EH (cell line): ENCODE measurements around the gene SAYSD1.

ENCODE experiments used
- DNase-seq: peaks from one replicate; pipeline ENCODE4 v3.0.0-alpha.2; 2015; ENCODE audit warnings: low read depth

SAYSD1 gene

DNA sequence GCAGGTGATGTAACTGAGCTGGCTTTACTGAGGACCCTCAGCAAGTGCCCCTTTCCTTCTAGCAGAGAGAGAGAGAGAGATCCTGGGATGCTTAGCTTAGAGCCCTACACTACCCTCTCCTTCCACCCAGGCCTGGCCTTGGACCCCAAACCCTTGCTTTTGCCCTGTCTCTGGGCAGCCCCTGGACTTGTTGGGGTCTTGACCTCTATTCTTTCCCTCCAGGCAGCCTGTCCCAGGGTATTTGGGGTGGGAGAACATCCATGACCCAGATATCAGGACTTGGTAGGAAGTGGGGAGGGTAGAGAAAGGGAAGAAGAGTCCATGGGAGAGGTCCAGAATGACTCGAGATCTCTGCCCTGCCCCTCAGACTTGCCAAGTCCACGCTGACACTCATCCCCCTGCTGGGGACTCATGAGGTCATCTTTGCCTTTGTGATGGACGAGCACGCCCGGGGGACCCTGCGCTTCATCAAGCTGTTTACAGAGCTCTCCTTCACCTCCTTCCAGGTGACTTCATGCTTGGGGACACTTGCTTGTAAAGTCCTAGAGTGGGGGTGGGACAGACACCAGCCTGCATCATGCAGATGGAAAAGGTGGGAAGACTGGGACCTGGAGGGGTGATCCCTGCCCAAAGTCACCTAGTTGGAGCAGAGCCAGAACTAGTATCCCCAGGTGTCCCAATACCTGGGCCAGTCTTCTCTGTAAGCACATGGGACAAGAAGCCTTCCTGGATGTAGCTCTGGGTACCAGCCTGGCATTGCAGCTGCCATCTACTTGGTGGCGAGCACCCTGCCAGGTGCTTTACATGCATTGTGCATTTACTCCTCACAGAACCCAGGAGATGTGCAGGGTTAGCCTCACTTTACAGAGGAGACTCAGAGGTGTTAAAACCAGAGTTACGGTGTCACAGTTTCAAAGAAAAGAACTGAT lies 35.5 kb downstream of the SAYSD1 start:
- DNase-seq, result no peak

DNA sequence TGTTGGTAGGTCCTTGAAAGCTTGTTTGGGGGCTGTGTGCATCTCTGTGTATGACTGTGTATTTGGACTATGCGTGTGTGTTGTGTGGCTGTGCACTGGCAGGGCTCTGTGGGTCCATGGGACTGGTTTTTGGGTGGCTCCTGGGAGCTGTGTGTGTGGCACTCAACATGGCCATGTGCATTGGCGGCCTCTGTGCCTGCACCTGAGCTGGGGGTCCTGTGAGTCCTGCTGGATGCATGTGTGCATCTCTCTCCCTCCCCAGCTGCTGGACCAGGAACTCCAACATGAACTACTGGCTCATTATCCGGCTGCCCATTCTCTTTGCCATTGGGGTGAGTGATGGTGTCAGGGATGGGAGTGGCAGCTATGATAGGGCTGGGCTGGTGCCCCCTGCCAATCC lies 36.3 kb downstream of the SAYSD1 start:
- no peak for DNase-seq

DNA sequence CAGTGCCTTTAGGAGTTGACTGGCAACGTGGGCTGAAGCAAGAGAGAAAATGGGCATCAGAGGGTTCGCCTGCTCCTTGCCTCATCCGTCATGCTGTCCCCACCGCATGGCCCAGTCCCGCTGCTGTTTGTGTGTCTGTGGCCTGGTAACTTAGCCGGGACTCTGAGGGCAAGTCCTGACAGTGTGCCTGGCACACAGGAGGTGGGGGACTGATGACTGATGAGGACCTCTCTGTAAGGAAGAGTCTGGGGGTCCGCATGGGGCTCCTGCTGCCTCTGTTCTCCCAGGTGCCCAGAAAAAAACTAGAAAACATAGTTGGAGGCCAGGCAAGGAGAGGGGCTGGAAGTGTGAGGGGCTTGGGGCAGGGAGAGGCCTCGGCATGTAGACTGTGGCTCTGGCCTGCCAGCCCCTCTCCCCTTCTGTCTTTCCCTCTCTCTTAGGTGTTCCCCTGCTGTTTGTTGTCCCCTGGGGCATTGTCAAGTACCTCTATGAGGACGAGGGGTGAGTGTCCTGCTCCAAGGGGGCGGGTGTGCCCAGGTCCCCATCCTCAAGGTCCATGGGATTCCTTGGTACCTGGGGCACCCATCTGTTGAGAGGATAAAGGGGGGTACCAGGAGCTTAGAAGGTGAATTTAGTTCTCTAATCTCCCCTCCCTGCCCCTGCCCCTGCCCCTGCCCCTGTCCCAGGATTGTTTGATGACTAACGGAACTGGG lies 36.9 kb downstream of the SAYSD1 start:
- no peak for DNase-seq

DNA sequence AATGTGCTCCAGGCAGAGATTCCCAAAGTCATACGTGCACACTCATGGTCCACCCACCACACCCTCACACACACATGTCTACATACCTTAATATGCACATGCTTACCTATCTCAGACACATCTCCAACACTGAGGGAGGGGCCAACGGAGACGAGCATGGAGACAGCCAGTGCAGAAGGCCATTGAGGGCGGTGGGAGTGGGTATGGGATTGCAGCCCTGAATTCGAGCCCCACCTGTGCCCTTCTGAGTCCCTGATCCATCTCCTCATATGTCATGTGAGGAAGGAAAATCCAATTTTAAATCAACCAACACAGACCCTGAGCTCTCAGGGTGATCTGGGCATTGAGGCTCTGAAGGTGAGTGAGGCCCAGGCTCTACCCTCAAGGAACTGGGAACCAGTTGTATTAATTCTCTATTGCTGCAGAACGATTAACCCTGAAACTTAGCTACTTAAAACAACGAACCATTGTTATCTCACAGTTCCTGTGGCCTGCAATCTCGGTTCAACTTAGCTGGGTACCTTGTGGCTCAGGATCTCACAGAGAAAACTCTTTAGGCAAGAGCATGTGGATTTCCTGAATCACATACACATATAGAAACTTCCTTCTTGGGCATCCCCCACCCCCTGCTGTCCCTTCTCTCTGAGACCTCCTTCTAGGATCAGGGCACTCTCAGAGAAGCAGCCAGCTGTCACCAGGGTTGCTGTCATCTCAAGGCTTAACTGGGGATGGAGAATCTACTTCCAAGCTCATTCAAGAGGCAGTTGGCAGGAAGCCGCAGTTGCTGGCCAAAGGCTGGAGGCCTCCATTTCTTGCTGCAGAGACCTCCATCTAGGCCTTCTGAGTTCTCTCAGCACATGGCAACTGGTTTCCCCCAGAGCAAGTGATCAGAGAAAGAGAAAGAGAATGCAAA lies 38.1 kb downstream of the SAYSD1 start:
- DNase-seq, result no peak

DNA sequence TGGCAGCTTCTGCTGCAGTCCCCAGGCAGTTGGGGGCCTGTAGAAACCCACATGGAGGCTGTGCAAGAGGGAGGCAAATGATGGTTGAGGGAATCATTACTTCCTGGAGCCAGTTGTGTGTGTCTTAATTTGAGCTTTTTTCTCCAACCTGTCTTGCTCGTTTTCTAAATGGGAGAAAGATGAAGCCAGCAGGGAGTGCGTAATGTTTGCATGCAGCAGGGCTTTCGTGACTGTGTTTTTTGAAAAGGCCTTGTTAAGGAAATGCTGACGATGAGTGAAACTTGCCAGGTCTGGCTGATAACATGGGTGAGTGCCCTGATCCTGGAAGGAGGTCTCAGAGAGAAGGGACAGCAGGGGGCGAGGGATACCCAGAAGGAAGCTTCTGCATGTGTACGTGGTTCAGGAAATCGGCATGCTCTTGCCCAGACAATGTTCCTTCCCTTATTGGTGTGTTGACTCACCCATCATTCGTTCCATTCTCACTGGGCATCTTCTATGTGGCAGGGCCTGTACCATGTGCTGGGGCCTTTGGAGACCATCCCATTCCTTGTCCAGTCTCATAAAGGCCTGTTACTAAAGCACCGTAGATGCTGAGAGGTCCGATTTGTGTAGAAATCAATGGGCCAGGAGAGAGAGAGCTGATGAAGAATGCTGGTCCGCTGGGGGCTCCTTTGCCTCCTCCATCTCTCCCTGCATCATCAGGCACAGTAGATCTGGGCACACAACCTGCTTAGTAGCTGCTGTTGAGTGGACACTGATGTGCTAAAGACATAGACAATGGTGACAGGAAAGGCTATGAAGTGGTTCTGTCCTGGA lies 39.0 kb downstream of the SAYSD1 start:
- DNase-seq, result no peak

DNA sequence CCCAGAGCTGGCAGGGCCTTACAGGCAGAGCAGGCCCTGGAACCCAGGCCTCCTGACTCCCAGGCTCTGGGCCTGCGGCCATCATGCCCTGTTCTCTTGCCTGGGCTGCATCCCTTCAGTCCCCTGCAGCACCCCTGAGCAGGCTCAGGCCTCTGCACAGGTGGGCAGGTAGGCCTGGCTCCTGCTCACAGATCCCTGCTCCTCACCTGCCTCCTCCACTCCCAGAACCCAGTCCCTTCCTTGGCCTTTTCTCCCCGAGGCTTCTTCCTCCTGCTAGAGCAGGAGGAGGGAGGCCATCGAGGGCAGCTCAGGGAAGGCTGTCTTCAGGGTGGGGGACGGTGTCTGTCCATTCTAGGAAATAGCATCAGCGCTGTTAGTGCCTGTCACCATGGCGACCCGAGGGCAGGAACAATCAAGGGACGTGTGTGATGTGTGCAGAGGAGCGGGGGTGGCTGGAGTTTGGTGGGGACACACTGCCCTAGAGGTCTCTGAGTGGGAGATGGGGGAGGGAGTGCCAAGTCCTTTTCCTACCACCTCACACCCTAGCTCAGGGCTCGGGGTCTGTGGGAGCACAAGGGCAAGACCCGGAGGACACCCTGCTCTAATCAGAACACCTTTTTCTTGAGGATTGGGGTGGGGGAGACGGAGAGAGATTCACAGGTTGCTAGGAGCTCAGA lies 39.8 kb downstream of the SAYSD1 start:
- DNase-seq, result no peak

DNA sequence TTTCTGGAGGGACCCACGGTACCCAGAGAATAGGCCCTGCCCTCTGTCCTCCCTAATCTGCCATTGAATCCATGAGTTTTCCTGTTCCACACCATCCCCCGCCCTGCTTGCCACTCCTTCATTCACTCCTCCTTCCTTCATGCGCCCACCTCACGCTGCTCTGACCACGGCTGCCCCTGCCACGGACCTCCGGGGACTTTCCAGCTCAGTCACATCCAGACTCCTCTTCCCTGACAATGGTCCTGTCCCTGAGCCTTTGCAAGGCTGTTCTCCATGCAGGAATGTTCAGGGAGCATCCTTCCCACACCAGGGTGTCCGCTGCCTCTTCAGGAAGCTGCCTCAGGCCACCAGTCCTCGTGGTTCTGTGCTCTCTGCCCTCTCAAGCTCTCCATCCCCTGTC lies 40.5 kb downstream of the SAYSD1 start:
- DNase-seq, result no peak

DNA sequence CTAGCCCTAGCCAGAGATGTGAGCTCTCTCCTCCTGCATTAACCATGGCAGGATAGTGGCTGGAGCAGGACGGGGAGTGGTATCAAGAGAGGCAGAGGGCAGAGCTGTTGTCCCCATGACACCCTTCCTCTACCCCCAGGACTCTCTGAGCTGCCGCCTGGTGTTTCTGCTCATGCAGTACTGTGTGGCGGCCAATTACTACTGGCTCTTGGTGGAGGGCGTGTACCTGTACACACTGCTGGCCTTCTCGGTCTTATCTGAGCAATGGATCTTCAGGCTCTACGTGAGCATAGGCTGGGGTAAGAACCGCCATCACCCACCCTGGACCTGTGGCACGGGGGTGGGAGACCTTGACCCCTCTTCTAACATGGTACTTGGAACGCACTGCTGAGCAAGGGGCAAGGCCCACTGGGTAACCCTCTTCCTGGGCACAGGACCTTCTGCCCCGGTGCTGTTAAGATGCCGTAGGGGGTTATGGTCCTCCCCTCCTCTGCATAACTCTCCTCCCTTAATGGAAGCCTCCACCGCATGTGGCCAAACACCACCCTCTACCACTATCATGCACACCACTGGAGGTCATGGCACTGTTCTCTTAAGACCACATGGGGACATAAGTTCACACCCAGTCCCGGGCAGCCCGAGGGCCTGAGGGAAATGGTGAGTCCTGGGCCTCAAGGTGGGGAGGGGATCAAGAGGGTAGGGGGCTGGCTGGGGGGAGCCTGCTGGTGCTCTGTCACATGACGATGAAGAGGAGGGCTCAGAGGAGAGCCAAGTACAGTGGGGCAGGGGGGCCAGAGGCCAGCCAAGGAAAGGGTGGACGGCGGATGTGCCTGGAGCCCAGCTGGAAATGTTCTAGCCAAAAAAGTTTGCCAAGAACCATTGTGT lies 41.3 kb downstream of the SAYSD1 start:
- DNase-seq, result no peak

DNA sequence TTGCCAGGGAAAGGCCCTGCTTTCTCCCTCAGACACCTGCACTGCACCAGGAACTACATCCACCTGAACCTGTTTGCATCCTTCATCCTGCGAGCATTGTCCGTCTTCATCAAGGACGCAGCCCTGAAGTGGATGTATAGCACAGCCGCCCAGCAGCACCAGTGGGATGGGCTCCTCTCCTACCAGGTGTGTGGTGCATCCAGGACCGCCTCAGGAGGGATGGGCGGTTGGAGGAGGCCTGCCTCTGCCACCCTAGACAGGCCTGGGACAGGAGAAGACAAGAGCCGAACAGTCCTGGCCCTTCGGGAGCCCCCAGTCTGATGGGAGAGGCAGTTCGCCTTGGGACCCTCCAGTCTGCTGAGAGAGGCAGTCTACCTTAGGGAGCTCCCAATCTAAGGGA lies 42.2 kb downstream of the SAYSD1 start:
- DNase-seq, result no peak

DNA sequence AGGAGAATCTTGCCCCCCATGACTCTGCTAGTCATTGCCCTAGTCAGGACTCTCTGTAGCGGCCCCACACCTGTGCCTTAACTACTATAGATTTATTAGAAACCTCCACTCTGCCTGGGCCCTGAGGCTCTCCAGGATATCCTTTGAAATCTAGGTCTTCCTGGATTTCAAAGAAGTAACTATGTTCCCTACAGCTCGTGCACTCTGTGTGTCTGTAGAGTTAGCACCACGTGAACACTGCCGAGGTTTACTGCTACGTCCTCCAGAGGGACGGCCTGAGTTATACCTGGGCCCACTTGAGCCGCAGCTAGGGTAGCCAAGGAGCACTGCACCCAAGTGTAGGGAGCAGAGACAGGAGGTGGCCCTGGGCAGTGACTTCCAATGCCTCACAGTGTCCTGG lies 46.6 kb downstream of the SAYSD1 start:
- no peak for DNase-seq

DNA sequence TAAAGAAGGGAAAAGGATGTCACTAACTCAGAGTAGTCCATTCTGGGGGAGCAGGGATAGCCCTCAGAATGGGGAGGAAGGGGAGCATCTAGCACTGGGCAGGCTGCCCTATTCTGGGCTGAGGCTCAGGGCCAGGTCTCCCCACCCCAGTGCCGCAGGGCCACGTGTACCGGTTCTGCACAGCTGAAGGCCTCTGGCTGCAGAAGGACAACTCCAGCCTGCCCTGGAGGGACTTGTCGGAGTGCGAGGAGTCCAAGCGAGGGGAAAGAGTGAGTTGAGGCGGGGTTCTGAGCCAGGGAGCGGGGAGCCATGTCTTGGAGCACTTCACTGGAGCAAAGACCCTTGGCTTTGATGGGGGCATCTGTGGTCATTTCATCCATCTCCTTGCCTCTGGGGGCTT lies 49.4 kb downstream of the SAYSD1 start:
- DNase-seq, result no peak

DNA sequence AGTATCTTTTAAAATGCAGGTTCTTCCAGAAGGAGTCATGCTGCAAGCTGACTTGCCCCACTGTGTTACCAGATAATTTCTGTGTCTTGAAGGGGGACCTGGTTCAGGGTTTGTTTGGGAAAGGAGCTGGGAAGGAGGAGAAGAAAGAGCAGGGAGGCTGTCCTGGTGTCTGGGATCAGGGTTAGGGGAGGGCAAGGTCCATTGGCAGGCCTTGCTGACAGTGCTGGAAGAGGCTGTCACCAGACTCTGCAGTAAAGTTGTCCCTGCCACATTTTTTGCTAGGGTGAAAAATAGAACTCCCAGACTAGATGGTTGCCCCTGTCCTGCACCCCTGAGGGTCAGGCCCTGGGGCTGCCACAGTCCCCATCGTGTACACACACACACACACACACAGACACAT lies 51.5 kb downstream of the SAYSD1 start:
- DNase-seq, result no peak

DNA sequence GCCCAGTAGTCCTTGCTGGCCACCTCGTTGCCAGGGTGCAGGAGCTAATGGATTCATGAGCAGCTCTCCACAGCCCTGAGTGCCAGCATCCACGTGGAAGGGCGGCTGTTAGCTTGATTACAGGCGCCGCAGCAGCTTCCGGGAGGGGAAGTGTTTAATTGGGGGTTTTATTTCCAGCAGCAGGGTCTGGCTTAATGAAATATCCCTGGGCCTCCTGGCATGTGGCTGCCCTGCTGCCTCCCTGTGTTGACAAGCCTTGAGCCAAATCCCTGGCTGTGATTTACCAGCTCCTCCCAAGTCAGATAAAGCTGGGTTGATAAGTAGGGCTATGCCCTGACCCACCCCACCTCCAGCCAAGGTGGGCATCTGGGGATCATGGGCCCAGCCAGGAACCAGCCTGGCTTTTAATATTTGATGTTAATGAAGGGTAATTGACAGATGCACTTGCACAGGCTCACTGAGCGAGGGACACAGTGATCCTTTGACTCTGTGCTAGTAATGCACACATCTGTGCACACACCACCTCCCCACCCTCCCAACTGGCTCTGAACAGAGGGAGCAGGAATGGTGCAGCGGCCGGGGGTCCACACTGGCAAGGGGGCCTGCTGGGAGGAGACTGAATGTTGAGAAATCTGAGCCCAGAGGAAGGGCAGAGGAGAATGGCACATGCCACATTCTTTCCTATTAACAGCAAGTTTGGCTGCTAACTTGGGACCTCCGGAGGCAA lies 52.8 kb downstream of the SAYSD1 start:
- DNase-seq, result no peak

DNA sequence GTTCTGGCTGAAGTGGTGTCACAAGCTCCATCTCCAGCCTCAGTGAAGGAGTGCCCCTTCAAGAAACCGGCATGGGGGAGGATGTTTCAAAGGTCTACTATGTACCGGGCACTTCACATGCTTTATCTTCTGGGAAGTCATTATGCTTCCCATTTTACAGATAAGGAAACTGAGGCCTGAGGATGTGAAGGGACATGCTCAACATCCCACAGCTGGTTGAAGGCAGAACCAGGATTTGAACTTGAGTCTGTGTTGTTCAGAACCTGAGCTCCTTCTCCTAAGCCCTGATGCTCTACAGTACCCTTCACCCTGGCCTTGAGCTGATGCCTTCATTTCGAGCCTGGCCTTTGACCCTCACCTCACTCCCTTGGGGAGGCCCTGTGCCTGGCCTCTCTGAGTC lies 53.4 kb downstream of the SAYSD1 start:
- DNase-seq, result no peak

DNA sequence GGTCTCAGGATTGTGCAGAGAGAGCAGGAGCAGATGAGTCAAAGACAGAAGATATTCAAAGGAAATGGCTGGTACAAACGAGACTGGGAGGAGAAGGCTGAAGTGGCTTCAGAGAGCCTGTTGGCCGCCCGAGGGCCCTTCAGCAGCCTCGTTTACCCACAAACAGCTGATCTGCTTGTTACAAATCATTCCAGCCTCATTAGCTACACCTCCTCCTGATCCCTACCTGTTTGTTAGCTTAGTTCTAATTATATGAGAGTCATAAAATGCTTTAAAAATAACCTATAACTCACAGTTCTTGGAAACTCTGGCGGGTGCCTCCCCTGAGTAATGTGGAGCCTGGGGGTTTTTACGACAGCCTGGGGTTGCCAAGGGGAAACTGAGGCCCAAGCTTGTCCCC lies 53.8 kb downstream of the SAYSD1 start:
- no peak for DNase-seq

DNA sequence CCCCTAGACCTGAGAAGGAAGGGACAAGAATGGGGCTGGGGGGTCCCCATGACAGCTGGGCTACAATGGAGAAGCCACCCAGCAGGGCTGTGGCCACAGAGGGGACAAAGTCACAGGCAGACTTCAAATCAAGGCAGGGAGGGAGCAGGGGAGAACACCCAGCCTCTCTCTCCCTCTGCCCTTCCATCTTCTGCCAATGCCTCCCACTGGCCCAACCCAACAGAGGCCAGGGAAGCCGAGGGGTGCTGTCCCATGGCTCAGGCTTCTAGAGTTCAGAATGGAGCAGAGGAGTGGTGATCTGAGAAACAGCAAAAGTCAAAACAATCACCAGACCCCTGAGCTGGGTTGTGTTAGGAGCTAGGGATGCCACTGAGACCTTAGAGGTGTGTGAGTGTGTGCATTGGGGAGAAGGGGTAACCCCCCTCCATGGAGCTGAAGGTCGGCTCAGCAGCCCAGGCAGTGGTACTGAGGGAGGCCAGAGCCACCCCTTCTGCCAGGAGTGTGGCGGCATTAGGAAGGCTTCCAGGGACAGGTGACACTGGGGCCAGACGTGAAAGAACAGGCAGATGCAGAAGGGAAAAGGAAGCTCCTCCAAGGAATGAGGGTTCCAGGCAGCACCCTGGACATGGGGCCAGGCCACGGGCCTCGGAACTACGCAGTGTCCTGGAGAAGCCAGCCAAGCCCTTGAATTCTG lies 54.4 kb downstream of the SAYSD1 start:
- DNase-seq, result no peak

DNA sequence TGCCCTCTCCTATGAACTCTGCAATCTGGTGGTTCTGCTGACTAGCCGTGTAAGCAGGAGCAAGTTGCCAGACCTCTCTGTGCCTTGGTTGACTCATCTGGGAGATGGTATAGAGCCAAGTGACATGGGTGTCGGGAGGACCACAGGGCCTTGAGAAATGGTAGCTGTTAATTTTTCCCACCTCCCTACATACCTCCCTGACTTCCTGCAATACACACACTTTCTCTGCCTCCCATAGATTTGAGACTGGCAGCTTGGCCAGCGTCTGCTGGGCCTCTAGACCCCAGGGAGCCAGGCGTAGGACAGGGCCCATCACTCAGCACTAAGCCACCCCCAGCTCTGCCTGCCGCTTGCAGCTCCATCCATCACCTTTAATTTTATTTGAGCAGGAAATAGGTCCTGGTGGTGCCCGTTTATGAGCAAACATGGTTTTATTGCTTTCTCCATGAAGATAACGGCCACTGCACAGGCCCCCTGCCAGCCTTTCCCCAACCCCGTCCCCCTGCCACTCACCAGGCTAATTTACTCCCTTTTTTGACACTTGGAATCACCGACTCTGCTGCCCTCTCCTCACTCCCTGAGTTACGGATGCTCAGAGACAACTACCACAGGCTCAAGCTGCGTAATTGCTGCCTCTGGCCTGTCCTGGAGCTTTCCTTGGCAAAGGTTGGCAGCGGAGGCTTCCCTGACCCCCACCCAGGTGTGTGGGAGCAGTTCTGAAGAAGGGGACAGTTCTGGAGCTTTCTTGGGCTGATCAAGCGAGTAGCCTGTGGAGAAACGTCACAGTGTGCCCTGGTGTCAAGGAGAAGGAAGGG lies 55.3 kb downstream of the SAYSD1 start:
- no peak for DNase-seq
